SIG-M5 treated with dmso at 0.1 percent for 504 hours (cell line): ENCODE data around the gene HID1.

ENCODE experiments used
- DNase-seq: peaks from one replicate; lab custom pipeline; 2025; ENCODE audit not compliant: unreplicated experiment; lab: John Stamatoyannopoulos, UW

Gene HID1

GRCh38 chr17:74950207-74950606 lies 22.4 kb downstream of the HID1 start:
- DNase-seq: no peak

DNA sequence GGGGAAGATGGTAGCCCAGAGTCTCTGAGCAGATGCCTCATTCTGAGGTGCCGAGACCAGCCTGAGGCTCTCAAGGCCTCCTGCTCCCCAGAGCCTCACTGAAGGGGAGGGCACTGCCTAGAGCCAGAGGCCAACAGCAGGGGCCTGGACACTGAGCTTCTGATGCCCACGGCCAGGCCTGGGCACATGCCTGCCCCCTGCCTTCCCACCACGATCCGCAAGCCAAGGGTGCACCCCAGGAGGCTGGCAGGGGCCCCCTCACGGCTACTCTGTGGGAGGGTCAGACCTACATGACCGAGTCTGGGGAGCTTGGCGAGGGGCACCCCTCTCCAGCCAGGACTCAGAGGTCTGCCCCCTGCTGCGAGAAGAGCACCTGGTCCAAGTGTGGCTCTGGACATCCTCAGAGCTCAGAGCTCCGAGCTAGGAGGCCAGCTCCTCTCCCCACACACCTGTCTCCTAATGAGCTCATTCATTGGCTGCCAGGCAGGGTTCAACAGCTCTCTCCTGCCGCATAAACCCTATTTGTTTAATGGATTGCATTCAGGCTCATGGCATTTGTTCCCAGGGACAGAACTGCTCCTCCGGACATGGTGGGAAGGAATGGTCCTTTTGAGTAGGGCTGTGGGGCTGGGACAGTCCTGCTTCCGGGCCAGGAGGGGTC lies 23.0 kb downstream of the HID1 start:
- DNase-seq: no peak

GRCh38 chr17:74947041-74947754 lies 25.4 kb downstream of the HID1 start:
- DNase-seq: no peak

DNA sequence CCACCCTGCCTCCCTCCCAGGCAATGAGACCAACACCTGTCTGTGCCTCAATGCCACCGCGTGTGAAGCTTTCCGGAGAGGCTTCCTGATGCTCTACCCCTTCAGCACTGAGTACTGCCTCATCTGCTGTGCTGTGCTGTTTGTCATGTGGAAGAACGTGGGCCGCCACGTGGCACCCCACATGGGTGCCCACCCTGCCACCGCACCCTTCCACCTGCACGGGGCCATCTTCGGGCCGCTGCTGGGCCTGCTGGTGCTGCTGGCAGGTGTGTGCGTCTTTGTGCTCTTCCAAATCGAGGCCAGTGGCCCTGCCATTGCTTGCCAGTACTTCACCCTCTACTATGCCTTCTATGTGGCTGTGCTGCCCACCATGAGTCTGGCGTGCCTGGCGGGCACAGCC lies 25.9 kb downstream of the HID1 start:
- no peak for DNase-seq

DNA sequence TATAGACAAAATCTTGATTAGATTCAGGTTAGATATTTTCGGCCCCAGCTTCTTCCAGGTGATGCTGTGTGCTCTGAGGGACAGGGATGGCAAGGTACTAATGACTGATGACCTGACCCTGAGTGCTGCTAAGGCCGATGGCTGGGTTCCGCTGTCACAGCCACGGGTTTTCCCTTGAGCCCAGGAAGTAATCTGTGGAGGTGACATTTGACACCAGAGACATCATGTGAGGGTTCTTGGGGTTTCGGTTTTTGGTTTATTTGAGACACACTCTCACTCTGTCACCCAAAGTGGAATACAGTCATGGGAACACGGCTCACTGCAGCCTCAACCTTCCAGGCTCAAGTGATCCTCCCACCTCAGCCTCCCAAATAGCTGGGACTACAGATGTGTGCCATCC lies 27.0 kb downstream of the HID1 start:
- DNase-seq: no peak

- DNase-seq: no peak
These were observed 28.6 kb downstream of the HID1 start for GRCh38 chr17:74943808-74944522.

DNA sequence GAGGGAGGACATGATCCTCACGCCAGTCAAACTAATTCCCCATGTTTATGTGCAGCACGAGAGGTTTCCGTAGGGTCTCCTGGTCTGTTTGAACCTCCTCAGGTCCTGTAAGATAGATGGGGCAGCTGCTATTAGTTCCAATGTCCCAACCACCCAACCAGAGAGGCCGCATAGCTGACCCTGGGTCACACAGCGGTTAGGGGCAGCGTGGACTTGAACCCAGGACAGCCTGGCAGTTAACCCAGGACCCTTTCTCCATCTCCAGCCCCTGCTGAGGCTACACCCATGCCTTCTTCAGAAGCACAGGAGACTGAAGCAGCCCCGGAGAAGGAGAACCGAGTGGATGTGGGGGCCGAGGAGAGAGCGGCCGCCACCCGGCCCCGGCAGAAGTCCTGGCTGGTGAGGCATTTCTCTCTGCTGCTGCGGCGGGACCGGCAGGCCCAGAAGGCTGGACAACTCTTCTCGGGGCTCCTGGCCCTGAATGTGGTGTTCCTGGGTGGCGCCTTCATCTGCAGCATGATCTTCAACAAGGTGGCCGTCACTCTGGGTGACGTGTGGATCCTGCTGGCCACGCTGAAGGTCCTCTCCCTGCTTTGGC lies 31.3 kb downstream of the HID1 start:
- DNase-seq: no peak

DNA sequence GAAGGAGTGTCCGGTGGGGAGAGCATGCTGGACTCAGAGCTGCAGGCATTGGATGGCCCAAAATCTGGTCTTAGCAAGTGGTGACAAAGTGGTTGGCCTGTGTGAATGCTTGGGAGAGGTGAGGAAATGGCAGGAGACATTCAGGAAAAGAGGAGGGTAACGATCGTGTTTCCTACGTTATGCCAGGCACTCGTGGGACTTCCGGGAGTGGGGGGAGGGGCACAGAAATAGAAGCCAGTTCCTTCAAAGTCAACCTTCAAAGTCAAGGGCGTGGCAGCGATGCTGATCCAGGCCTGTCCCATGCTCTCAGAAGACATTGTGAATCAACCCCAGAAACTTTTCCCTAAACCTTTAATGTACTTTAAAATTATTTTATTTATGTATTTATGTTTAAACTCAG lies 33.0 kb downstream of the HID1 start:
- no peak for DNase-seq

GRCh38 chr17:74938194-74938950 lies 34.2 kb downstream of the HID1 start:
- DNase-seq: no peak

GRCh38 chr17:74937064-74938051 lies 35.2 kb downstream of the HID1 start:
- no peak for DNase-seq

GRCh38 chr17:74936470-74936799 lies 36.1 kb downstream of the HID1 start:
- no peak for DNase-seq

DNA sequence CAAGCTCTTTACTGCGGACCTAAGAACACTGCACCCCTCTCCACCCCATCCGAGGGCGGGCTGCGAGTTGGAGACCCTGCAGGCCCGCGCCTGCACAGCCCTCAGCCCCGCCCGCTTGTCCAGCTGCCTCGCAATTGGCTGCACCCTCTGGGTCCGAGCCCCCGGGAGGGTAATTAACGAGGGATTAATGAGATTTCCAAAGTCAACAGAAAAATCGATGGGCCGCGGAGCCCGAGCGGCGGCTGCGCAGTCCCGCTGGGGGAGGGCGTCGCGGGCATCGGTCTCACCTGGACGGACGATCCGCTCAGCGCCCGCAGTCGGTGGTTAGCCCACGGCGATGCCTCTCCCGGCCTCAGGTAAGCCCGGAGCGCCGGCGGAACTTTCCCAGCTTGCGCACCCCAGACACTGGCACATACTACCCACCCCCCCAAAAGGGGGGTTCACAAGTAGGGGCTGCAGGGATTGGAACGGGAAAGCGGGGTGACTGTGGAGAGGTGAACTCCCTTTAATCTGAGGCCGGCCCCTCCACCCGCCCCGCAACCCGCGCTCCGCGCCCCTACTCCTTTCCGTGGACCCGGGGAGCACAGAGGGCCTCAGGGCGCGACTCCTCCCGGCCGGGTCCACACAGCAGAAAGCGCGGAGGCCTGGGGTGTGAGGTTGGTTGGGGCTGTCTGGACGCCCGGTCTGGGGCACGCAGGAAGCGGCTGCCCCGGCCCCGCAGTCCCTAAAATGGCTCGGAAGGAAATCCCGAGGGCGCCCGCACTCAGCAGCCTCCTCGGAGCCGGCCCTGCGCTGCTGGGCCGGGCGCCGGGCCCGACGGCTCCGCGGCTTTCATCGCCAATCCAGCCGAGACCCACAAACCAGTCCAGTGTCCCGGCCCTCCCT lies 36.7 kb downstream of the HID1 start, which contains the start of gene OTOP3:
Gene OTOP3, plus strand, starts transcription at position 314 of the 885 bp plus-strand sequence. Its CDS starts 24 bp downstream, at position 338.
- no peak for DNase-seq

DNA sequence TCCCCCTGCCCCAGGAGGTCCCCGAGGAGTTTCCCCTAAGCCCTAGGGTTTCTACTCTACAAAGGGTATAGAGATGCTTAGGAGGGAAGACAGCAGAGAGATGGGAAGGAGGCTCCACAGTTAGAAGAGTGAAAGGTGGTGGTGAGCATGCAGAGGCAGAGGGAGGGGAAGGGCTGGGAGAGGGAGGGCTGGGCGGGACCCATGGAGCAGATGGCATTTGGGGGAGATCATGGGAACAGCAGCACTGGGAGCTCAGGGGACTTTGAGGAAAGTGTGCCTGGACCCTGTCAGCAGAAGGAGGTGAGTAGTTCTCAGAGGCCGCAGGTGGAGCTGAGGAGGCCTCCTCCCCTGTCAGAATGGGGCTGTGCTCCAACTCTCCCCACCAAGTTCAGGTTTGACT lies 37.5 kb downstream of the HID1 start:
- no peak for DNase-seq

DNA sequence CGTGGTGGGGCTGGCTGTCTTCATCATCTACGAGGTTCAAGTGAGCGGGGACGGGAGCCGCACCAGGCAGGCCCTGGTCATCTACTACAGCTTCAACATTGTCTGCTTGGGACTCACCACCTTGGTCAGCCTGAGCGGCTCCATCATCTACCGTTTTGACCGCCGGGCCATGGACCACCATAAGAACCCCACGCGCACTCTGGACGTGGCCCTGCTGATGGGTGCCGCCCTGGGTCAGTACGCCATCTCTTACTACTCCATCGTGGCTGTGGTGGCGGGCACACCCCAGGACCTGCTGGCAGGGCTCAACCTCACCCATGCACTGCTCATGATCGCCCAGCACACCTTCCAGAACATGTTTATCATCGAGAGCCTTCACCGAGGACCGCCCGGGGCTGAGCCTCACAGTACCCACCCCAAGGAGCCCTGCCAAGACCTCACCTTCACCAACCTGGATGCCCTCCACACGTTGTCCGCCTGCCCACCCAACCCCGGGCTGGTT lies 42.0 kb downstream of the HID1 start:
- DNase-seq: no peak

GRCh38 chr17:74928786-74929185 lies 43.8 kb downstream of the HID1 start:
- DNase-seq: no peak

- no peak for DNase-seq
These were observed 47.3 kb downstream of the HID1 start for GRCh38 chr17:74925242-74925641.

GRCh38 chr17:74924250-74924948 lies 48.2 kb downstream of the HID1 start, which contains the start of gene OTOP2:
Gene OTOP2, plus strand, starts transcription at chr17:74924273. Its CDS starts 360 bp downstream, at chr17:74924633.
- peak; percentile 60 for DNase-seq
